Measurements from ENCODE around the gene CHCHD3.

The CHCHD3 gene

GRCh38 chr7:132815696-132816311, 266.1 kb downstream of the CHCHD3 start:
- no peaks in the 10 kb centered on the region for H3K9me3 ChIP-seq (ENCODE audit: insufficient read depth, low read length)
- no peak overlapping the region for H3K4me3 ChIP-seq (ENCODE audit: insufficient read length, low read depth)
- H3K36me3 ChIP-seq (ENCODE audit: insufficient read depth, insufficient read length, low read length), result no peaks in the 10 kb centered on the region
- no peak overlapping the region for H3K9ac ChIP-seq (ENCODE audit: insufficient read length, low read depth)
- no peaks in the 10 kb centered on the region for H3K27me3 ChIP-seq (ENCODE audit: insufficient read depth, insufficient read length)
- H3K4me1 ChIP-seq (ENCODE audit: insufficient read depth, insufficient read length), result no peaks in the 10 kb centered on the region
- TF ChIP-seq SUZ12 (IDR thresholded peaks at IDR 0.05; ENCODE audit: extremely low read depth, insufficient read depth, insufficient read length) (no peak), ZNF274 (IDR thresholded peaks at IDR 0.05; ENCODE audit: low read depth, low read length) (no peak), YY1 (IDR thresholded peaks at IDR 0.05; ENCODE audit: insufficient read depth, insufficient read length) (no peak)
- no peak for DNase-seq (ENCODE audit: low read depth, low spot score)

- no peaks in the 10 kb centered on the region for H3K27me3 ChIP-seq (ENCODE audit: insufficient read depth, insufficient read length)
- no peak overlapping the region for H3K4me3 ChIP-seq (ENCODE audit: insufficient read length, low read depth)
- no peak for DNase-seq (ENCODE audit: low read depth, low spot score)
- H3K36me3 ChIP-seq (ENCODE audit: insufficient read depth, insufficient read length, low read length), result no peaks in the 10 kb centered on the region
- no peaks in the 10 kb centered on the region for H3K4me1 ChIP-seq (ENCODE audit: insufficient read depth, insufficient read length)
- TF ChIP-seq SUZ12 (IDR thresholded peaks at IDR 0.05; ENCODE audit: extremely low read depth, insufficient read depth, insufficient read length) (no peak), ZNF274 (IDR thresholded peaks at IDR 0.05; ENCODE audit: low read depth, low read length) (no peak), YY1 (IDR thresholded peaks at IDR 0.05; ENCODE audit: insufficient read depth, insufficient read length) (no peak)
- no peak overlapping the region for H3K9ac ChIP-seq (ENCODE audit: insufficient read length, low read depth)
- H3K9me3 ChIP-seq (ENCODE audit: insufficient read depth, low read length), result no peaks in the 10 kb centered on the region
These were observed 266.8 kb downstream of the CHCHD3 start for GRCh38 chr7:132815130-132815529.

GRCh38 chr7:132810561-132810960, 271.3 kb downstream of the CHCHD3 start:
- DNase-seq (ENCODE audit: low read depth, low spot score), result no peak
- Histone ChIP-seq H3K36me3 (ENCODE audit: insufficient read depth, insufficient read length, low read length) (no peaks in the 10 kb centered on the region), H3K9me3 (ENCODE audit: insufficient read depth, low read length) (no peaks in the 10 kb centered on the region), H3K4me1 (ENCODE audit: insufficient read depth, insufficient read length) (no peaks in the 10 kb centered on the region), H3K4me3 (ENCODE audit: insufficient read length, low read depth) (no peak overlapping the region), H3K27me3 (ENCODE audit: insufficient read depth, insufficient read length) (no peaks in the 10 kb centered on the region), H3K9ac (ENCODE audit: insufficient read length, low read depth) (no peak overlapping the region)
- TF ChIP-seq YY1 (IDR thresholded peaks at IDR 0.05; ENCODE audit: insufficient read depth, insufficient read length) (no peak), SUZ12 (IDR thresholded peaks at IDR 0.05; ENCODE audit: extremely low read depth, insufficient read depth, insufficient read length) (no peak), ZNF274 (IDR thresholded peaks at IDR 0.05; ENCODE audit: low read depth, low read length) (no peak)

GRCh38 chr7:132806834-132807233, 275.1 kb downstream of the CHCHD3 start:
- no peaks in the 10 kb centered on the region for H3K36me3 ChIP-seq (ENCODE audit: insufficient read depth, insufficient read length, low read length)
- no peaks in the 10 kb centered on the region for H3K27me3 ChIP-seq (ENCODE audit: insufficient read depth, insufficient read length)
- no peak overlapping the region for H3K4me3 ChIP-seq (ENCODE audit: insufficient read length, low read depth)
- H3K9ac ChIP-seq (ENCODE audit: insufficient read length, low read depth), result no peak overlapping the region
- TF ChIP-seq SUZ12 (IDR thresholded peaks at IDR 0.05; ENCODE audit: extremely low read depth, insufficient read depth, insufficient read length) (no peak), YY1 (IDR thresholded peaks at IDR 0.05; ENCODE audit: insufficient read depth, insufficient read length) (no peak), ZNF274 (IDR thresholded peaks at IDR 0.05; ENCODE audit: low read depth, low read length) (no peak)
- H3K9me3 ChIP-seq (ENCODE audit: insufficient read depth, low read length), result no peaks in the 10 kb centered on the region
- H3K4me1 ChIP-seq (ENCODE audit: insufficient read depth, insufficient read length), result no peaks in the 10 kb centered on the region
- no peak for DNase-seq (ENCODE audit: low read depth, low spot score)

- Histone ChIP-seq H3K36me3 (ENCODE audit: insufficient read depth, insufficient read length, low read length) (no peaks in the 10 kb centered on the region), H3K9ac (ENCODE audit: insufficient read length, low read depth) (no peak overlapping the region), H3K4me3 (ENCODE audit: insufficient read length, low read depth) (no peak overlapping the region), H3K27me3 (ENCODE audit: insufficient read depth, insufficient read length) (no peaks in the 10 kb centered on the region), H3K4me1 (ENCODE audit: insufficient read depth, insufficient read length) (no peaks in the 10 kb centered on the region), H3K9me3 (ENCODE audit: insufficient read depth, low read length) (no peaks in the 10 kb centered on the region)
- DNase-seq (ENCODE audit: low read depth, low spot score), result no peak
- TF ChIP-seq SUZ12 (IDR thresholded peaks at IDR 0.05; ENCODE audit: extremely low read depth, insufficient read depth, insufficient read length) (no peak), YY1 (IDR thresholded peaks at IDR 0.05; ENCODE audit: insufficient read depth, insufficient read length) (no peak), ZNF274 (IDR thresholded peaks at IDR 0.05; ENCODE audit: low read depth, low read length) (no peak)
These were observed 276.1 kb downstream of the CHCHD3 start for GRCh38 chr7:132805766-132806165.

GRCh38 chr7:132804849-132805485, 276.9 kb downstream of the CHCHD3 start:
- Histone ChIP-seq H3K9ac (ENCODE audit: insufficient read length, low read depth) (no peak overlapping the region), H3K36me3 (ENCODE audit: insufficient read depth, insufficient read length, low read length) (no peaks in the 10 kb centered on the region), H3K4me3 (ENCODE audit: insufficient read length, low read depth) (no peak overlapping the region), H3K9me3 (ENCODE audit: insufficient read depth, low read length) (no peaks in the 10 kb centered on the region), H3K4me1 (ENCODE audit: insufficient read depth, insufficient read length) (no peaks in the 10 kb centered on the region), H3K27me3 (ENCODE audit: insufficient read depth, insufficient read length) (no peaks in the 10 kb centered on the region)
- no peak for DNase-seq (ENCODE audit: low read depth, low spot score)
- TF ChIP-seq YY1 (IDR thresholded peaks at IDR 0.05; ENCODE audit: insufficient read depth, insufficient read length) (no peak), SUZ12 (IDR thresholded peaks at IDR 0.05; ENCODE audit: extremely low read depth, insufficient read depth, insufficient read length) (no peak), ZNF274 (IDR thresholded peaks at IDR 0.05; ENCODE audit: low read depth, low read length) (no peak)

GRCh38 chr7:132800522-132800921, 281.4 kb downstream of the CHCHD3 start:
- DNase-seq (ENCODE audit: low read depth, low spot score), result no peak
- H3K4me3 ChIP-seq (ENCODE audit: insufficient read length, low read depth), result no peak overlapping the region
- peaks cover 8% of the 10 kb centered on the region for H3K36me3 ChIP-seq (ENCODE audit: insufficient read depth, insufficient read length, low read length)
- H3K9ac ChIP-seq (ENCODE audit: insufficient read length, low read depth), result no peak overlapping the region
- H3K27me3 ChIP-seq (ENCODE audit: insufficient read depth, insufficient read length), result no peaks in the 10 kb centered on the region
- no peaks in the 10 kb centered on the region for H3K9me3 ChIP-seq (ENCODE audit: insufficient read depth, low read length)
- TF ChIP-seq YY1 (IDR thresholded peaks at IDR 0.05; ENCODE audit: insufficient read depth, insufficient read length) (no peak), SUZ12 (IDR thresholded peaks at IDR 0.05; ENCODE audit: extremely low read depth, insufficient read depth, insufficient read length) (no peak), ZNF274 (IDR thresholded peaks at IDR 0.05; ENCODE audit: low read depth, low read length) (no peak)
- H3K4me1 ChIP-seq (ENCODE audit: insufficient read depth, insufficient read length), result no peaks in the 10 kb centered on the region

Data from NT2/D1 (cell line).